SK-N-SH treated with all-trans-retinoic acid at 6 μM for 48 hours (cell line): ENCODE results near the gene ZNF70.

Experiments used
- BACH2 ChIP-seq: fragments of 250-450 bp; sonication (Bioruptor Pico); IDR thresholded peaks from 2 replicates; pipeline ENCODE4 v1.9.0; 2021; ENCODE audit warnings: mild to moderate bottlenecking, borderline replicate concordance
- ZFP3 ChIP-seq: fragments of 250-450 bp; sonication (Bioruptor Pico); IDR thresholded peaks from 2 replicates; pipeline ENCODE4 v1.5.0; 2020; ENCODE audit warnings: mild to moderate bottlenecking, moderate library complexity

GRCh38 chr22:23714596-23715578 is 36.0 kb downstream of the ZNF70 start:
- TF ChIP-seq ZFP3 (no peak), BACH2 (no peak)
